HCT116 (cell line): Measurements from ENCODE around the gene YKT6.

ENCODE experiments used
- CEBPB ChIP-seq: IDR thresholded peaks from 2 replicates; pipeline ENCODE4 v1.6.1; 2012; ENCODE audit warnings: low read depth
- EZH2 ChIP-seq: fragments of 200-600 bp; sonication (generic); IDR thresholded peaks from 2 replicates; pipeline ENCODE4 v1.6.1; 2017; ENCODE audit warnings: antibody characterized with exemption, mixed run types
- EZH2phosphoT487 ChIP-seq: fragments of 200-600 bp; IDR thresholded peaks from 2 replicates; pipeline ENCODE4 v1.6.1; 2018; ENCODE audit warnings: antibody characterized with exemption, borderline replicate concordance
- FOSL1 ChIP-seq: IDR thresholded peaks from 2 replicates; pipeline ENCODE4 v1.6.1; 2012; ENCODE audit warnings: low read depth
- POLR2A ChIP-seq: IDR thresholded peaks from 2 replicates; pipeline ENCODE4 v1.7.0; 2011; ENCODE audit warnings: borderline replicate concordance; ENCODE audit not compliant: insufficient read depth, insufficient read length; ENCODE audit errors: extremely low read depth
- POLR2AphosphoS5 ChIP-seq: IDR thresholded peaks from 2 replicates; pipeline ENCODE4 v1.6.1; 2011; ENCODE audit warnings: mild to moderate bottlenecking, low read depth, low read length, moderate library complexity
- SP1 ChIP-seq: IDR thresholded peaks from 2 replicates; pipeline ENCODE4 v1.6.1; 2012; ENCODE audit warnings: low read depth
- SRF ChIP-seq: IDR thresholded peaks from 2 replicates; pipeline ENCODE4 v1.6.1; 2012; ENCODE audit warnings: low read depth
- ZNF274 ChIP-seq: fragments of 200-500 bp; sonication (Bioruptor generic); IDR thresholded peaks from 2 replicates; pipeline ENCODE4 v1.6.1; 2014; ENCODE audit warnings: mild to moderate bottlenecking, low read depth, low read length, inconsistent platforms
- TF ChIP-seq, protein P1 (sequence below), 3 experiments: fragments of 200-600 bp in 1 of 3; sonication (generic) in 1 of 3; IDR thresholded peaks in 2 of 3; conservative IDR thresholded peaks in 1 of 3; 2 replicates each; pipeline ENCODE4 v1.5.1; 2012 to 2017; ENCODE audit warnings: low read depth in 2 of 3, low read length in 2 of 3, antibody characterized with exemption in 1 of 3, borderline replicate concordance in 1 of 3, control low read depth in 1 of 3, mild to moderate bottlenecking in 1 of 3, mixed read lengths in 1 of 3, mixed run types in 1 of 3, moderate library complexity in 1 of 3; ENCODE audit not compliant: insufficient read depth in 1 of 3
- TF ChIP-seq, protein P2 (sequence below): IDR thresholded peaks from 2 replicates; pipeline ENCODE4 v1.6.1; 2012; ENCODE audit warnings: low read depth

DNA sequence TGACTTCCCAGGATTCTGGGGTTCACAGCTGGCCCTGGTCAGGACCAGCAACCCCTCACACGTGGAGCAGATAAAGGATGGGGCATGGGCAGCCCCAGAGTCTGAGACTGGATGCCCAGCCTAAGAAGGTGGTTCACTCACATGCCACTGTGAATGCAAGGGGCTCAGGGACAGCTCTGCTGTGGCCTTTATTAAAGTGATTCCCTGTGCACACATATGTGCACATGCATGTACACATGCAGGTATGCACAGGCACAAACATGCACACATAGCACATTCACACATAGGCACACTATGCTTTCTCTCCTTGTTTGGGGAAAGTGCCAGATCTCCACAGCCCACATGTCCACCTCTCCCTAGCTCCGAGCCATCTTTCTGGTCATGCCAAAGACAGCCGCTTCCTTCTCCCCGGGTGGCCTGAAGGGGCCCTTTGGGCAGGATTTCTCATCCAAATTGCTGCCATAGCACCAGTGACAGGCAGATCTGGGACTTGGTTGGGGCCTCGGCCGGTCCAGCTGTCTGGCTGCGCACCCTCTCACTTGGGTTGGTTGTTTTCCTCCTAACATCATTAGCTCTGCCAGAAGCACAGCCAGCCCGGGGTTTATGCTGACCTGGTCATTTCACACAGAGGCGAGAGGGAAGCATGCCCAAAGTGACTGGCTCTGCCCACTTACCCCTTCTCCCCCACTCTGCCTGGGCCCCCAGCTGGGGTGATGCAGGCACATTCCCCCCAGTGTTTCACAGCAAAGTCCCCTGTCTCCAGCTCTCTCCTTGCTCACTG lies 13.0 kb upstream of the YKT6 start:
- TF ChIP-seq EZH2phosphoT487: no peak
- TF ChIP-seq CEBPB: no peak
- no peak for TF ChIP-seq EZH2
- TF ChIP-seq, protein P1, sequence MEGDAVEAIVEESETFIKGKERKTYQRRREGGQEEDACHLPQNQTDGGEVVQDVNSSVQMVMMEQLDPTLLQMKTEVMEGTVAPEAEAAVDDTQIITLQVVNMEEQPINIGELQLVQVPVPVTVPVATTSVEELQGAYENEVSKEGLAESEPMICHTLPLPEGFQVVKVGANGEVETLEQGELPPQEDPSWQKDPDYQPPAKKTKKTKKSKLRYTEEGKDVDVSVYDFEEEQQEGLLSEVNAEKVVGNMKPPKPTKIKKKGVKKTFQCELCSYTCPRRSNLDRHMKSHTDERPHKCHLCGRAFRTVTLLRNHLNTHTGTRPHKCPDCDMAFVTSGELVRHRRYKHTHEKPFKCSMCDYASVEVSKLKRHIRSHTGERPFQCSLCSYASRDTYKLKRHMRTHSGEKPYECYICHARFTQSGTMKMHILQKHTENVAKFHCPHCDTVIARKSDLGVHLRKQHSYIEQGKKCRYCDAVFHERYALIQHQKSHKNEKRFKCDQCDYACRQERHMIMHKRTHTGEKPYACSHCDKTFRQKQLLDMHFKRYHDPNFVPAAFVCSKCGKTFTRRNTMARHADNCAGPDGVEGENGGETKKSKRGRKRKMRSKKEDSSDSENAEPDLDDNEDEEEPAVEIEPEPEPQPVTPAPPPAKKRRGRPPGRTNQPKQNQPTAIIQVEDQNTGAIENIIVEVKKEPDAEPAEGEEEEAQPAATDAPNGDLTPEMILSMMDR (IDR thresholded peaks at IDR 0.05 in 2 of 3, conservative IDR thresholded peaks at IDR 0.05 in 1 of 3; ENCODE audit: borderline replicate concordance in 1 of 3, insufficient read depth in 1 of 3, low read depth in 2 of 3, low read length in 2 of 3): no peak
- no peak for TF ChIP-seq POLR2A
- no peak for TF ChIP-seq SP1
- no peak for TF ChIP-seq SRF
- TF ChIP-seq, protein P2, sequence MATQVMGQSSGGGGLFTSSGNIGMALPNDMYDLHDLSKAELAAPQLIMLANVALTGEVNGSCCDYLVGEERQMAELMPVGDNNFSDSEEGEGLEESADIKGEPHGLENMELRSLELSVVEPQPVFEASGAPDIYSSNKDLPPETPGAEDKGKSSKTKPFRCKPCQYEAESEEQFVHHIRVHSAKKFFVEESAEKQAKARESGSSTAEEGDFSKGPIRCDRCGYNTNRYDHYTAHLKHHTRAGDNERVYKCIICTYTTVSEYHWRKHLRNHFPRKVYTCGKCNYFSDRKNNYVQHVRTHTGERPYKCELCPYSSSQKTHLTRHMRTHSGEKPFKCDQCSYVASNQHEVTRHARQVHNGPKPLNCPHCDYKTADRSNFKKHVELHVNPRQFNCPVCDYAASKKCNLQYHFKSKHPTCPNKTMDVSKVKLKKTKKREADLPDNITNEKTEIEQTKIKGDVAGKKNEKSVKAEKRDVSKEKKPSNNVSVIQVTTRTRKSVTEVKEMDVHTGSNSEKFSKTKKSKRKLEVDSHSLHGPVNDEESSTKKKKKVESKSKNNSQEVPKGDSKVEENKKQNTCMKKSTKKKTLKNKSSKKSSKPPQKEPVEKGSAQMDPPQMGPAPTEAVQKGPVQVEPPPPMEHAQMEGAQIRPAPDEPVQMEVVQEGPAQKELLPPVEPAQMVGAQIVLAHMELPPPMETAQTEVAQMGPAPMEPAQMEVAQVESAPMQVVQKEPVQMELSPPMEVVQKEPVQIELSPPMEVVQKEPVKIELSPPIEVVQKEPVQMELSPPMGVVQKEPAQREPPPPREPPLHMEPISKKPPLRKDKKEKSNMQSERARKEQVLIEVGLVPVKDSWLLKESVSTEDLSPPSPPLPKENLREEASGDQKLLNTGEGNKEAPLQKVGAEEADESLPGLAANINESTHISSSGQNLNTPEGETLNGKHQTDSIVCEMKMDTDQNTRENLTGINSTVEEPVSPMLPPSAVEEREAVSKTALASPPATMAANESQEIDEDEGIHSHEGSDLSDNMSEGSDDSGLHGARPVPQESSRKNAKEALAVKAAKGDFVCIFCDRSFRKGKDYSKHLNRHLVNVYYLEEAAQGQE: no peak
- no peak for TF ChIP-seq POLR2AphosphoS5
- TF ChIP-seq ZNF274: no peak
- no peak for TF ChIP-seq FOSL1
